Spleen (tissue), 11 donors: ENCODE data around the gene OR2T10. TPM values are rescaled to one million over a fixed set of nuclear protein-coding genes. Genes with fewer than 3 reads are reported as not detected.

Experiments
- DNase-seq: peaks from one replicate; pipeline ENCODE4 v3.0.0-alpha.2; 2020
- H3K27ac ChIP-seq, 8 donors: fragments of 200-600 bp; sonication (generic) in 7 of 8; 1 replicate in 4 of 8; 2 replicates in 4 of 8; pipeline versions ENCODE4 v1.5.0 to v1.8.0; 2016 to 2021; ENCODE audit warnings: inconsistent platforms in 4 of 8, mild to moderate bottlenecking in 4 of 8, moderate library complexity in 1 of 8
- H3K27me3 ChIP-seq, 7 donors: fragments of 200-600 bp; sonication (generic) in 6 of 7; replicated peaks in 1 of 7; 1 replicate in 4 of 7; 2 replicates in 3 of 7; pipeline versions ENCODE4 v1.5.0 to v1.8.0; 2016 to 2021; ENCODE audit warnings: inconsistent platforms in 3 of 7, mild to moderate bottlenecking in 1 of 7
- H3K36me3 ChIP-seq, 6 donors: fragments of 200-600 bp; sonication (generic) in 5 of 6; 1 replicate in 4 of 6; 2 replicates in 2 of 6; pipeline versions ENCODE4 v1.5.0 to v1.8.0; 2016 to 2021; ENCODE audit warnings: inconsistent platforms in 2 of 6
- H3K4me1 ChIP-seq, 6 donors: fragments of 200-600 bp; sonication (generic) in 5 of 6; 1 replicate in 3 of 6; 2 replicates in 3 of 6; pipeline versions ENCODE4 v1.5.0 to v1.8.0; 2016 to 2021; ENCODE audit warnings: inconsistent platforms in 3 of 6
- H3K4me3 ChIP-seq, 8 donors: fragments of 200-600 bp; sonication (generic) in 7 of 8; 1 replicate in 4 of 8; 2 replicates in 4 of 8; pipeline versions ENCODE4 v1.5.0 to v1.8.0; 2016 to 2021; ENCODE audit warnings: inconsistent platforms in 4 of 8, mild to moderate bottlenecking in 4 of 8, moderate library complexity in 2 of 8
- H3K9me3 ChIP-seq, 8 donors: fragments of 200-600 bp; sonication (generic) in 7 of 8; 1 replicate in 4 of 8; 2 replicates in 4 of 8; pipeline versions ENCODE4 v1.5.0 to v1.8.0; 2016 to 2021; ENCODE audit warnings: inconsistent platforms in 4 of 8
- POLR2A ChIP-seq, 3 donors: fragments of 450-650 bp; IDR thresholded peaks; one replicate each; pipeline ENCODE4 v1.5.1; 2017; ENCODE audit warnings: antibody characterized with exemption in 3 of 3, mild to moderate bottlenecking in 1 of 3
- POLR2AphosphoS5 ChIP-seq, 3 donors: sonication (generic); formaldehyde crosslinking; IDR thresholded peaks; one replicate each; pipeline ENCODE4 v1.5.1; 2017; ENCODE audit warnings: antibody characterized with exemption in 3 of 3
- WGBS, 5 donors: extraction: QIAGEN DNeasy Blood & Tissue Kit in 3 of 5; methylation state at CpG; one replicate each; pipeline versions ENCODE4 v1.1.5 to v1.1.7; 2013 to 2018; 5-methylcytosine and 5-hydroxymethylcytosine counted together
- intact Hi-C: fragments of 100-400 bp; cut with DNase I; formaldehyde crosslinking; loops from one replicate; pipeline ENCODE4 v1.15.0; 2023; ENCODE audit warnings: low total_unique reads
- polyA plus RNA-seq, 3 donors: library from polyadenylated mRNA; stranded (reverse); fragments of 200-250 nt; gene quantifications; one replicate each; pipeline ENCODE4 v1.2.1, GENCODE V29; 2013
- total RNA-seq, 7 donors: library from RNA; depleted of rRNA in 3 of 7; stranded (reverse); fragments of >200 nt in 3 of 7; fragmentation: NEBNext Ultra II Directional in 4 of 7; extraction: Animal tissue kit (Norgen Biotek cat#: 25700) in 4 of 7; gene quantifications; one replicate each; pipeline versions ENCODE4 v1.1.0 to v1.2.1, GENCODE V29; 2016 to 2021
- TF ChIP-seq, protein P1 (sequence below), 11 experiments: fragments of 200-600 bp in 7 of 11; fragments of 450-650 bp in 4 of 11; sonication (generic) in 4 of 11; IDR thresholded peaks in 8 of 11; conservative IDR thresholded peaks in 3 of 11; 1 replicate in 7 of 11; 2 replicates in 4 of 11; pipeline versions ENCODE4 v1.4.0 to v1.8.0; 2016 to 2021; ENCODE audit warnings: antibody characterized with exemption in 11 of 11, inconsistent platforms in 4 of 11, mild to moderate bottlenecking in 1 of 11
- donor health status: healthy with polysubstance abuse.
- donor health status: DM: no; HTN: no; CAD: no; lungs with moderate emphysema.
- donor health status: DM: no; HTN: no; CAD: no.
- donor health status: Bipolar disorder and iron deficiency.
- donor health status: healthy.
- donor health status: DM: no; HTN: no; CAD: no.
- donor health status: DM: yes; HTN: yes; CAD: no.

Gene OR2T10
- total and polyA plus RNA-seq, 10 donors = 0.03 to 2.8 (median 0.33) TPM; not detected in 2

DNA sequence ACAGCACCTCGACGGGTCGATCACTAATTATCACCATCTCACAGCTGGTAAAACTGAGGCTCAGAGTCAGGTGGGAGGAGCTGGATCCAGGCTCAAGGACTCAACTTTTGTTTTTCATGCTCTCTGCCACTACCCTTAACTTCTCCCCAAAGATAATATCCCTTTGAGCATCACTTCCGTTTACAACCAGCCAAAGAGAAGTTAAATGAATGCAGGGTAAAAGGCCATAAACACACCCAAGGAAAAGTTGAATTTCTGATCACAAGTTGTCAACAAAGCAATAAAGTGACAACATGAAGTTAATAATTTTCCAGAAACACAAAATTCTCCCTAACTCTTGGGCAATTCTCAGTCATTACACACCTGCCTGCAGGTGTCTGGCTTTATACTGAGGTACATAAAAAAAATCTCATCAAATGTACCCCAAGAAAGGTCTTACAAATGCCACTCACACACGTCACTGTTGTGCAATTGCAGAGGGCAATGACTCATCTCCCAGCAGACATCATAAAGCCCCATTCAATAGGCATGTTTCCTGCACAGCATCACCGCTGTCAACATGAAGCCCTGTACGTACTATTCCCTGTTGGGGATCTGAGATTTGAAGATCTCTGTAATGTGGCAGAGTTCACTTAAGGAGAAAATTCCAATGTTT, 34.0 kb upstream of the OR2T10 start:
- WGBS, 5 donors = 65 to 80% (median 71%) methylated on average over 7 of the region's 7 CpGs
- H3K4me1 ChIP-seq = no peaks in the 10 kb centered on the region
- intact Hi-C loops = no loop called here
- no peak for DNase-seq
- H3K36me3 ChIP-seq = no peaks in the 10 kb centered on the region
- no peak overlapping the region for H3K27ac ChIP-seq
- H3K27me3 ChIP-seq = no peaks in the 10 kb centered on the region
- no peak overlapping the region for H3K4me3 ChIP-seq
- TF ChIP-seq POLR2A (IDR thresholded peaks at IDR 0.05) (no peak), POLR2AphosphoS5 (IDR thresholded peaks at IDR 0.05) (no peak)
- TF ChIP-seq, protein P1, sequence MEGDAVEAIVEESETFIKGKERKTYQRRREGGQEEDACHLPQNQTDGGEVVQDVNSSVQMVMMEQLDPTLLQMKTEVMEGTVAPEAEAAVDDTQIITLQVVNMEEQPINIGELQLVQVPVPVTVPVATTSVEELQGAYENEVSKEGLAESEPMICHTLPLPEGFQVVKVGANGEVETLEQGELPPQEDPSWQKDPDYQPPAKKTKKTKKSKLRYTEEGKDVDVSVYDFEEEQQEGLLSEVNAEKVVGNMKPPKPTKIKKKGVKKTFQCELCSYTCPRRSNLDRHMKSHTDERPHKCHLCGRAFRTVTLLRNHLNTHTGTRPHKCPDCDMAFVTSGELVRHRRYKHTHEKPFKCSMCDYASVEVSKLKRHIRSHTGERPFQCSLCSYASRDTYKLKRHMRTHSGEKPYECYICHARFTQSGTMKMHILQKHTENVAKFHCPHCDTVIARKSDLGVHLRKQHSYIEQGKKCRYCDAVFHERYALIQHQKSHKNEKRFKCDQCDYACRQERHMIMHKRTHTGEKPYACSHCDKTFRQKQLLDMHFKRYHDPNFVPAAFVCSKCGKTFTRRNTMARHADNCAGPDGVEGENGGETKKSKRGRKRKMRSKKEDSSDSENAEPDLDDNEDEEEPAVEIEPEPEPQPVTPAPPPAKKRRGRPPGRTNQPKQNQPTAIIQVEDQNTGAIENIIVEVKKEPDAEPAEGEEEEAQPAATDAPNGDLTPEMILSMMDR (IDR thresholded peaks at IDR 0.05 in 8 of 11, conservative IDR thresholded peaks at IDR 0.05 in 3 of 11) = no peak
- H3K9me3 ChIP-seq = no peaks in the 10 kb centered on the region

DNA sequence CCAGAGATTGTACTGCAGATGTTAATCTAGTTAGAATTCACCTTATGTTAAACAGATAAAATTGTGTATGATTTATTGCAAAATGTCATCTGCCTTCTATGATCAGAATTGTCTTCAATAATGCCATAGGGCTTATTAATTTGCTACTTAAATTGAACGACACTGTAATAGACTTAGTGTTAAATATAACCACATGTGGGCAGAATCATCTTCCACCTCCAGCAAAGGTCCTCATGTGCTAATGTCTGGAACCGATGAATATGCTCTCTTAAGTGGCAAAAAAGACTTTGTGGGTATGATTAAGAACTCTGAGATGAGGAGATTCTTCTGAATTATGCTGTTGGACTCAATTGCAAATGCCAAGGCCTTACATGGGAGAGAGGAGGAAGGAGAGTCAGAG, 33.1 kb upstream of the OR2T10 start:
- intact Hi-C loops = no loop called here
- WGBS, 5 donors = 68 to 83% (median 77%) methylated on average over 2 of the region's 2 CpGs
- Histone ChIP-seq H3K27me3 (no peaks in the 10 kb centered on the region), H3K27ac (no peak overlapping the region), H3K36me3 (no peaks in the 10 kb centered on the region), H3K9me3 (no peaks in the 10 kb centered on the region), H3K4me1 (no peaks in the 10 kb centered on the region), H3K4me3 (no peak overlapping the region)
- no peak for DNase-seq
- TF ChIP-seq, protein P1 (IDR thresholded peaks at IDR 0.05 in 8 of 11, conservative IDR thresholded peaks at IDR 0.05 in 3 of 11) = no peak
- TF ChIP-seq POLR2AphosphoS5 (IDR thresholded peaks at IDR 0.05) = no peak
- no peak for TF ChIP-seq POLR2A (IDR thresholded peaks at IDR 0.05)

DNA sequence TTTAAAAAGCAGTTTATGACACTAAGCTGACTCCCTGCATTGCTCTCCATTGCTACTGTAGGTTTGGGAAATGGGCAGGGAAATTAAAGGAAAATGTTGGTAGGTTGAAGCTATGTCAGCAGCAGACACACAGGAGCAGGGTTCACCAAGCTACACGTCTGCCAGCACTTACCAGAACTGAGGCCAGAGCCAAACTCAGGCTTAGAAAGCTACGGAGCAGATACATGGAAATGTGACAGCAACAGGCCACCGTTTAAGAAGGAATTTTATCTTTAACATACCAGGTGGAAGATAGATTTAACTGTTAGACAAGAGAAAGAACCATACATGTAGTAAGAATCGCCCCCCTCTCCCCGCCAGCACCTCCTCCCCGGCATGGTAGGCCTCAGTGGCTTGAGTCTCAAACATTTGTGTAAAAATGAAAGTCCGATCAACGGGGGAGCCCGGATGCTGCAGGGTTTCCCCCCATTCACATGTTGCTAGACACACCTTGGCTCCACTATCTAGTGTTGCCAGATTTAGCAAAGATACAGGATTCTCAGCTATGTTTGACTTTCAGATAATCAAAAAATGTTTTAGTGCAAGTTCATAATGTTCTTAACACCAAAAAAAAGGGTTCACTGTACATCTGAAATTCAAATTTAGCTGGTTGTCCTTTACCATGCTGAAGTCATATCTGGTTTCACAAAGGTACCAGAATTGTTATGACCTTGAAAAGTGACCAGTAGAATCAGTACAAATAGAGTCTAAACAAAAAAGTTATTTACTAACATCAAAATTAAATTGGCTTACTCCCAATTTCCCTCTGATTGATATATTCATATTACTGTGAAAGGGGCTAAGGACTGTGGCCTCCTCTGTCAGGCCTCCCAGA, 30.7 kb upstream of the OR2T10 start:
- Histone ChIP-seq H3K27me3 (no peaks in the 10 kb centered on the region), H3K27ac (no peak overlapping the region), H3K9me3 (no peaks in the 10 kb centered on the region), H3K36me3 (no peaks in the 10 kb centered on the region), H3K4me3 (no peak overlapping the region), H3K4me1 (no peaks in the 10 kb centered on the region)
- no peak for DNase-seq
- intact Hi-C loops = no loop called here
- 70 to 83% (median 79%) methylated on average over 9 of the region's 9 CpGs for WGBS, 5 donors
- no peak for TF ChIP-seq POLR2A (IDR thresholded peaks at IDR 0.05)
- no peak for TF ChIP-seq POLR2AphosphoS5 (IDR thresholded peaks at IDR 0.05)
- TF ChIP-seq, protein P1 (IDR thresholded peaks at IDR 0.05 in 8 of 11, conservative IDR thresholded peaks at IDR 0.05 in 3 of 11) = no peak

DNA sequence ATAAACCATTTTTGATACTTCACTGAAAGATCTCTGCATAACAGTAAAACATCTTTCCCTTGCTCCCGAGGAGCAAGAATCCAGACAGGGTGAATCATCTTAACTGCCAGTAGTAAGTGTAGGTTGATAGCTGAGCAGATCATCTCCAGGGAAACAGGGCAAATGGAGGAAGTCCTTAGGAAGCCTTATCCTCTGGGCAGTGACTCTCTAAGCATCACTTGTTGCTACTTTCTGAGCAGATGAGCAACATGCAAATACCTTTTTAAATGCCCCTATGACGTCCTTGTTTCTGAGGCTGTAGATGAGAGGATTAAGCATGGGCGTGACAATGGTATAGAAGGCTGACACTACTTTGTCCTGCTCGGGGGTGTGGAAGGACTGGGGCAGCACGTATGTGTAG, 28.5 kb upstream of the OR2T10 start:
- no peaks in the 10 kb centered on the region for H3K36me3 ChIP-seq
- H3K4me3 ChIP-seq = no peak overlapping the region
- peaks cover 0 to 7% (median 0%) of the 10 kb centered on the region in 6 donors for H3K4me1 ChIP-seq
- H3K27ac ChIP-seq = no peak overlapping the region
- no peaks in the 10 kb centered on the region for H3K9me3 ChIP-seq
- H3K27me3 ChIP-seq = no peaks in the 10 kb centered on the region
- no peak for DNase-seq
- TF ChIP-seq, protein P1 (IDR thresholded peaks at IDR 0.05 in 8 of 11, conservative IDR thresholded peaks at IDR 0.05 in 3 of 11) = no peak
- TF ChIP-seq POLR2AphosphoS5 (IDR thresholded peaks at IDR 0.05) (no peak), POLR2A (IDR thresholded peaks at IDR 0.05) (no peak)
- intact Hi-C loops = no loop called here
- 76 to 86% (median 84%) methylated on average over 5 of the region's 5 CpGs for WGBS, 5 donors
